ENCODE measurements around the gene OR7C2. TPM values are rescaled to one million over a fixed set of nuclear protein-coding genes. Genes with fewer than 3 reads are reported as not detected.

Gene OR7C2
- polyA plus RNA-seq (2011; rRNA removed) (not detected in 2 replicates), polyA plus RNA-seq (2017; fragmentation: RNase III; extraction: RNeasy Plus Mini Kit Qiagen cat#74134 plus additional on column Dnase treatment) (not detected in 3 replicates), polyA minus RNA-seq (2011; rRNA and poly(A)+ RNA removed) (not detected in 2 replicates)
- not detected in 2 replicates for polyA plus RNA-seq (2012; cell fraction: cytosol; rRNA removed)
- polyA plus RNA-seq (2012; cell fraction: nucleus; rRNA removed) = not detected in 2 replicates

- CTCF ChIA-PET = no interaction called here
- ATAC-seq = no peak
- TF ChIP-seq E2F6 (IDR thresholded peaks at IDR 0.05; ENCODE audit: borderline replicate concordance, low read depth) = no peak
- TF ChIP-seq HEYL (CRISPR knock-in tag; IDR thresholded peaks at IDR 0.05) = no peak
- no peak for TF ChIP-seq CHD2 (IDR thresholded peaks at IDR 0.05; ENCODE audit: low read length, partially characterized antibody)
- no peak for TF ChIP-seq GATA3 (IDR thresholded peaks at IDR 0.05; ENCODE audit: borderline replicate concordance)
- no peak for TF ChIP-seq CBX8 (IDR thresholded peaks at IDR 0.05)
- no peak for TF ChIP-seq FOXS1 (CRISPR knock-in tag; IDR thresholded peaks at IDR 0.05)
- Histone ChIP-seq H3K4me1 (no peaks in the 10 kb centered on the region), H3K27ac (no peak within 1 kb of the TSS), H3K9me3 (no peaks in the 10 kb centered on the region), H3K4me2 (no peak within 1 kb of the TSS), H3K4me3 (no peak within 1 kb of the TSS)
- POLR2A ChIA-PET = no interaction called here
- 29% methylated on average over 6 of the region's 6 CpGs for WGBS (ENCODE audit: missing lambda C conversion rate)
- no peak for FAIRE-seq
- no peak for DNase-seq (ENCODE audit: low read depth in 1 of 2, low spot score in 1 of 2)
Observed at GRCh38 chr19:14941189-14941588, at the start of gene OR7C2. Gene OR7C2, plus strand, starts transcription at chr19:14941489. Its CDS starts 0 bp downstream, at chr19:14941489.

GRCh38 chr19:14901675-14902260 lies 39.5 kb upstream of the OR7C2 start:
- Histone ChIP-seq H3K4me2 (no peak overlapping the region), H3K27ac (no peak overlapping the region), H3K4me1 (no peaks in the 10 kb centered on the region), H3K4me3 (no peak overlapping the region), H3K9me3 (no peaks in the 10 kb centered on the region)
- TF ChIP-seq TP53 (CRISPR knock-in tag; IDR thresholded peaks at IDR 0.05) (no peak), HES2 (IDR thresholded peaks at IDR 0.05) (no peak), JUNB (IDR thresholded peaks at IDR 0.05) (no peak), RFX5 (IDR thresholded peaks at IDR 0.05) (no peak), HOXB13 (CRISPR knock-in tag; IDR thresholded peaks at IDR 0.05; ENCODE audit: low read depth) (no peak), EHF (CRISPR knock-in tag; IDR thresholded peaks at IDR 0.05) (no peak), CTCF (IDR thresholded peaks at IDR 0.05) (no peak), FOXS1 (CRISPR knock-in tag; IDR thresholded peaks at IDR 0.05) (no peak)
- DNase-seq (ENCODE audit: low read depth in 1 of 2, low spot score in 1 of 2) (no peak), FAIRE-seq (no peak), ATAC-seq (no peak)
- WGBS (ENCODE audit: missing lambda C conversion rate) = 0% methylated on average over 2 of the region's 2 CpGs
- ChIA-PET POLR2A (no interaction called here), CTCF (interaction anchor here (1.0 kb wide), 1 partner anchor 8 kb away, joined by 3 read pairs; no protein-coding TSS in a partner anchor)

GRCh38 chr19:14906711-14907110 lies 34.6 kb upstream of the OR7C2 start:
- Histone ChIP-seq H3K4me3 (no peak overlapping the region), H3K4me2 (no peak overlapping the region), H3K27ac (no peak overlapping the region), H3K4me1 (no peaks in the 10 kb centered on the region), H3K9me3 (no peaks in the 10 kb centered on the region)
- no peak for TF ChIP-seq RNF2 (IDR thresholded peaks at IDR 0.05; ENCODE audit: borderline replicate concordance, low read depth)
- FAIRE-seq (no peak), DNase-seq (ENCODE audit: low read depth in 1 of 2, low spot score in 1 of 2) (no peak), ATAC-seq (no peak)
- ChIA-PET CTCF (interaction anchor here (0.6 kb wide), 1 partner anchor 147 kb away, joined by 4 read pairs; no protein-coding TSS in a partner anchor), POLR2A (no interaction called here)
- 24% methylated on average over 4 of the region's 4 CpGs for WGBS (ENCODE audit: missing lambda C conversion rate)

- CTCF ChIA-PET = no interaction called here
Observed at GRCh38 chr19:14915116-14915515, 26.2 kb upstream of the OR7C2 start.

More at GRCh38 chr19:14915116-14915515, 26.2 kb upstream of the OR7C2 start:
- TF ChIP-seq ZSCAN20 (CRISPR knock-in tag; IDR thresholded peaks at IDR 0.05) = no peak
- no peak for TF ChIP-seq ESRRA (IDR thresholded peaks at IDR 0.05; ENCODE audit: borderline replicate concordance, low read length)
- TF ChIP-seq PBX3 (IDR thresholded peaks at IDR 0.05) = no peak
- no peak for TF ChIP-seq BHLHE40 (IDR thresholded peaks at IDR 0.05; ENCODE audit: low read depth, low read length)
- no peak for TF ChIP-seq HOXA7 (CRISPR knock-in tag; IDR thresholded peaks at IDR 0.05)
- no peak for TF ChIP-seq EP300 (IDR thresholded peaks at IDR 0.05)
- no peak for TF ChIP-seq NR3C1 (IDR thresholded peaks at IDR 0.05)
- no peak for TF ChIP-seq CTCF (IDR thresholded peaks at IDR 0.05)
- no peak for TF ChIP-seq EHMT2 (IDR thresholded peaks at IDR 0.05; ENCODE audit: low read depth)
- no peak for TF ChIP-seq E2F6 (IDR thresholded peaks at IDR 0.05; ENCODE audit: borderline replicate concordance, low read depth)
- TF ChIP-seq TP53 (CRISPR knock-in tag; IDR thresholded peaks at IDR 0.05) = no peak
- no peak for TF ChIP-seq FOXS1 (CRISPR knock-in tag; IDR thresholded peaks at IDR 0.05)
- Histone ChIP-seq H3K27ac (no peak overlapping the region), H3K4me3 (no peak overlapping the region), H3K4me1 (no peaks in the 10 kb centered on the region), H3K9me3 (no peaks in the 10 kb centered on the region), H3K4me2 (no peak overlapping the region)
- 41% methylated on average over 6 of the region's 6 CpGs for WGBS (ENCODE audit: missing lambda C conversion rate)
- no peak for FAIRE-seq
- DNase-seq (ENCODE audit: low read depth in 1 of 2, low spot score in 1 of 2) = no peak
- POLR2A ChIA-PET = no interaction called here
- ATAC-seq = no peak
